ENCODE data around the gene ZMIZ2. TPM values are rescaled to one million over a fixed set of nuclear protein-coding genes. Genes with fewer than 3 reads are reported as not detected.

ZMIZ2 gene
- total and polyA plus RNA-seq, 2 experiments from 2014 or later = 15.5 to 46.1 TPM

- ATAC-seq (no peak), DNase-seq (ENCODE audit: low spot score) (no peak)
- Histone ChIP-seq H3K27me3 (ENCODE audit: insufficient read depth) (no peaks in the 10 kb centered on the region), H3K4me3 (no peak overlapping the region), H3K79me2 (replicated peaks; ENCODE audit: insufficient read depth) (no peaks in the 10 kb centered on the region), H3K36me3 (ENCODE audit: insufficient read depth) (peaks cover 8% of the 10 kb centered on the region; the same call in 1 of the 2 replicates), H3K4me1 (ENCODE audit: insufficient read depth) (no peaks in the 10 kb centered on the region), H4K20me1 (replicated peaks; ENCODE audit: insufficient read depth) (no peaks in the 10 kb centered on the region), H2AFZ (no peak overlapping the region), H3K4me2 (no peak overlapping the region), H3K9me2 (ENCODE audit: insufficient read depth) (no peaks in the 10 kb centered on the region), H3K27ac (ENCODE audit: low read depth) (no peak overlapping the region), H3F3A (replicated peaks; ENCODE audit: low read depth) (no peaks in the 10 kb centered on the region)
- H3K4me1 Mint-ChIP-seq = no peaks in the 10 kb centered on the region
- no peaks in the 10 kb centered on the region; the same call in 2 of the 3 replicates for H3K9me3 Mint-ChIP-seq
- H3K36me3 Mint-ChIP-seq (ENCODE audit: low read depth) = peaks cover 75% of the 10 kb centered on the region
- H3K4me3 Mint-ChIP-seq = no peak overlapping the region
- H3K27me3 Mint-ChIP-seq (ENCODE audit: insufficient read depth, low read depth, poor library complexity) = peaks cover 12% of the 10 kb centered on the region
- TF ChIP-seq POLR2AphosphoS5 (IDR thresholded peaks at IDR 0.05; ENCODE audit: low read depth) = no peak
- no peak for TF ChIP-seq CREB1 (CRISPR knock-in tag; IDR thresholded peaks at IDR 0.05; ENCODE audit: low read depth)
- TF ChIP-seq, protein P1, sequence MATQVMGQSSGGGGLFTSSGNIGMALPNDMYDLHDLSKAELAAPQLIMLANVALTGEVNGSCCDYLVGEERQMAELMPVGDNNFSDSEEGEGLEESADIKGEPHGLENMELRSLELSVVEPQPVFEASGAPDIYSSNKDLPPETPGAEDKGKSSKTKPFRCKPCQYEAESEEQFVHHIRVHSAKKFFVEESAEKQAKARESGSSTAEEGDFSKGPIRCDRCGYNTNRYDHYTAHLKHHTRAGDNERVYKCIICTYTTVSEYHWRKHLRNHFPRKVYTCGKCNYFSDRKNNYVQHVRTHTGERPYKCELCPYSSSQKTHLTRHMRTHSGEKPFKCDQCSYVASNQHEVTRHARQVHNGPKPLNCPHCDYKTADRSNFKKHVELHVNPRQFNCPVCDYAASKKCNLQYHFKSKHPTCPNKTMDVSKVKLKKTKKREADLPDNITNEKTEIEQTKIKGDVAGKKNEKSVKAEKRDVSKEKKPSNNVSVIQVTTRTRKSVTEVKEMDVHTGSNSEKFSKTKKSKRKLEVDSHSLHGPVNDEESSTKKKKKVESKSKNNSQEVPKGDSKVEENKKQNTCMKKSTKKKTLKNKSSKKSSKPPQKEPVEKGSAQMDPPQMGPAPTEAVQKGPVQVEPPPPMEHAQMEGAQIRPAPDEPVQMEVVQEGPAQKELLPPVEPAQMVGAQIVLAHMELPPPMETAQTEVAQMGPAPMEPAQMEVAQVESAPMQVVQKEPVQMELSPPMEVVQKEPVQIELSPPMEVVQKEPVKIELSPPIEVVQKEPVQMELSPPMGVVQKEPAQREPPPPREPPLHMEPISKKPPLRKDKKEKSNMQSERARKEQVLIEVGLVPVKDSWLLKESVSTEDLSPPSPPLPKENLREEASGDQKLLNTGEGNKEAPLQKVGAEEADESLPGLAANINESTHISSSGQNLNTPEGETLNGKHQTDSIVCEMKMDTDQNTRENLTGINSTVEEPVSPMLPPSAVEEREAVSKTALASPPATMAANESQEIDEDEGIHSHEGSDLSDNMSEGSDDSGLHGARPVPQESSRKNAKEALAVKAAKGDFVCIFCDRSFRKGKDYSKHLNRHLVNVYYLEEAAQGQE (IDR thresholded peaks at IDR 0.05; ENCODE audit: unreplicated experiment) = no peak
- no peak for TF ChIP-seq EZH2 (IDR thresholded peaks at IDR 0.05; ENCODE audit: low read depth, unreplicated experiment)
- TF ChIP-seq STAT1 (IDR thresholded peaks at IDR 0.05; ENCODE audit: unreplicated experiment) = no peak
- TF ChIP-seq, protein P2, sequence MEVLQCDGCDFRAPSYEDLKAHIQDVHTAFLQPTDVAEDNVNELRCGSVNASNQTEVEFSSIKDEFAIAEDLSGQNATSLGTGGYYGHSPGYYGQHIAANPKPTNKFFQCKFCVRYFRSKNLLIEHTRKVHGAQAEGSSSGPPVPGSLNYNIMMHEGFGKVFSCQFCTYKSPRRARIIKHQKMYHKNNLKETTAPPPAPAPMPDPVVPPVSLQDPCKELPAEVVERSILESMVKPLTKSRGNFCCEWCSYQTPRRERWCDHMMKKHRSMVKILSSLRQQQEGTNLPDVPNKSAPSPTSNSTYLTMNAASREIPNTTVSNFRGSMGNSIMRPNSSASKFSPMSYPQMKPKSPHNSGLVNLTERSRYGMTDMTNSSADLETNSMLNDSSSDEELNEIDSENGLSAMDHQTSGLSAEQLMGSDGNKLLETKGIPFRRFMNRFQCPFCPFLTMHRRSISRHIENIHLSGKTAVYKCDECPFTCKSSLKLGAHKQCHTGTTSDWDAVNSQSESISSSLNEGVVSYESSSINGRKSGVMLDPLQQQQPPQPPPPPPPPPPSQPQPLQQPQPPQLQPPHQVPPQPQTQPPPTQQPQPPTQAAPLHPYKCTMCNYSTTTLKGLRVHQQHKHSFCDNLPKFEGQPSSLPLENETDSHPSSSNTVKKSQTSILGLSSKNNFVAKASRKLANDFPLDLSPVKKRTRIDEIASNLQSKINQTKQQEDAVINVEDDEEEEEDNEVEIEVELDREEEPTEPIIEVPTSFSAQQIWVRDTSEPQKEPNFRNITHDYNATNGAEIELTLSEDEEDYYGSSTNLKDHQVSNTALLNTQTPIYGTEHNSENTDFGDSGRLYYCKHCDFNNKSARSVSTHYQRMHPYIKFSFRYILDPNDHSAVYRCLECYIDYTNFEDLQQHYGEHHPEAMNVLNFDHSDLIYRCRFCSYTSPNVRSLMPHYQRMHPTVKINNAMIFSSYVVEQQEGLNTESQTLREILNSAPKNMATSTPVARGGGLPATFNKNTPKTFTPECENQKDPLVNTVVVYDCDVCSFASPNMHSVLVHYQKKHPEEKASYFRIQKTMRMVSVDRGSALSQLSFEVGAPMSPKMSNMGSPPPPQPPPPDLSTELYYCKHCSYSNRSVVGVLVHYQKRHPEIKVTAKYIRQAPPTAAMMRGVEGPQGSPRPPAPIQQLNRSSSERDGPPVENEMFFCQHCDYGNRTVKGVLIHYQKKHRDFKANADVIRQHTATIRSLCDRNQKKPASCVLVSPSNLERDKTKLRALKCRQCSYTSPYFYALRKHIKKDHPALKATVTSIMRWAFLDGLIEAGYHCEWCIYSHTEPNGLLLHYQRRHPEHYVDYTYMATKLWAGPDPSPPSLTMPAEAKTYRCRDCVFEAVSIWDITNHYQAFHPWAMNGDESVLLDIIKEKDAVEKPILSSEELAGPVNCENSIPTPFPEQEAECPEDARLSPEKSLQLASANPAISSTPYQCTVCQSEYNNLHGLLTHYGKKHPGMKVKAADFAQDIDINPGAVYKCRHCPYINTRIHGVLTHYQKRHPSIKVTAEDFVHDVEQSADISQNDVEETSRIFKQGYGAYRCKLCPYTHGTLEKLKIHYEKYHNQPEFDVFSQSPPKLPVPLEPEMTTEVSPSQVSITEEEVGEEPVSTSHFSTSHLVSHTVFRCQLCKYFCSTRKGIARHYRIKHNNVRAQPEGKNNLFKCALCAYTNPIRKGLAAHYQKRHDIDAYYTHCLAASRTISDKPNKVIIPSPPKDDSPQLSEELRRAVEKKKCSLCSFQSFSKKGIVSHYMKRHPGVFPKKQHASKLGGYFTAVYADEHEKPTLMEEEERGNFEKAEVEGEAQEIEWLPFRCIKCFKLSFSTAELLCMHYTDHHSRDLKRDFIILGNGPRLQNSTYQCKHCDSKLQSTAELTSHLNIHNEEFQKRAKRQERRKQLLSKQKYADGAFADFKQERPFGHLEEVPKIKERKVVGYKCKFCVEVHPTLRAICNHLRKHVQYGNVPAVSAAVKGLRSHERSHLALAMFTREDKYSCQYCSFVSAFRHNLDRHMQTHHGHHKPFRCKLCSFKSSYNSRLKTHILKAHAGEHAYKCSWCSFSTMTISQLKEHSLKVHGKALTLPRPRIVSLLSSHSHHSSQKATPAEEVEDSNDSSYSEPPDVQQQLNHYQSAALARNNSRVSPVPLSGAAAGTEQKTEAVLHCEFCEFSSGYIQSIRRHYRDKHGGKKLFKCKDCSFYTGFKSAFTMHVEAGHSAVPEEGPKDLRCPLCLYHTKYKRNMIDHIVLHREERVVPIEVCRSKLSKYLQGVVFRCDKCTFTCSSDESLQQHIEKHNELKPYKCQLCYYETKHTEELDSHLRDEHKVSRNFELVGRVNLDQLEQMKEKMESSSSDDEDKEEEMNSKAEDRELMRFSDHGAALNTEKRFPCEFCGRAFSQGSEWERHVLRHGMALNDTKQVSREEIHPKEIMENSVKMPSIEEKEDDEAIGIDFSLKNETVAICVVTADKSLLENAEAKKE (CRISPR knock-in tag; IDR thresholded peaks at IDR 0.05) = no peak
- no peak for TF ChIP-seq ZNF331 (CRISPR knock-in tag; IDR thresholded peaks at IDR 0.05; ENCODE audit: low read depth)
- no peak for TF ChIP-seq CTCF (conservative IDR thresholded peaks at IDR 0.05; ENCODE audit: low read depth in 2 of 2)
- no peak for TF ChIP-seq EZH2phosphoT487 (IDR thresholded peaks at IDR 0.05; ENCODE audit: unreplicated experiment)
- no peak for TF ChIP-seq NANOG (IDR thresholded peaks at IDR 0.05; ENCODE audit: borderline replicate concordance)
- no peak for TF ChIP-seq JUNB (IDR thresholded peaks at IDR 0.05; ENCODE audit: unreplicated experiment)
- no peak for TF ChIP-seq ZNF114 (CRISPR knock-in tag; IDR thresholded peaks at IDR 0.05)
- no peak for TF ChIP-seq ETS1 (IDR thresholded peaks at IDR 0.05)
- H3K27ac Mint-ChIP-seq = no peak overlapping the region
Observed at GRCh38 chr7:44700322-44700721, 48.3 kb upstream of the ZMIZ2 start.

Measured in GM23338 (cell line).